Transverse colon (tissue), 4 donors: ENCODE results near the gene ALK. TPM values are rescaled to one million over a fixed set of nuclear protein-coding genes. Genes with fewer than 3 reads are reported as not detected.

Experiments used
- DNase-seq: peaks from one replicate; pipeline ENCODE4 v3.0.0-alpha.2; 2019
- H3K27ac ChIP-seq, 4 donors: fragments of 200-600 bp; sonication (generic); 2 replicates each; pipeline ENCODE4 v1.5.1; 2016 to 2018; ENCODE audit warnings: inconsistent platforms in 4 of 4
- H3K27me3 ChIP-seq: fragments of 200-600 bp; sonication (generic); 2 replicates; pipeline ENCODE4 v1.5.1; 2017; ENCODE audit warnings: inconsistent platforms
- H3K36me3 ChIP-seq, 4 donors: fragments of 200-600 bp; sonication (generic); 2 replicates each; pipeline ENCODE4 v1.5.1; 2017 to 2019; ENCODE audit warnings: inconsistent platforms in 4 of 4
- H3K4me1 ChIP-seq, 4 donors: fragments of 200-600 bp; sonication (generic); 2 replicates each; pipeline ENCODE4 v1.5.1; 2017 to 2020; ENCODE audit warnings: inconsistent platforms in 4 of 4
- H3K4me3 ChIP-seq, 4 donors: fragments of 200-600 bp; sonication (generic); 1 replicate in 1 of 4; 2 replicates in 3 of 4; pipeline versions ENCODE4 v1.5.1 to v1.6.1; 2017 to 2019; ENCODE audit warnings: inconsistent platforms in 4 of 4
- H3K9me3 ChIP-seq, 2 donors: fragments of 200-600 bp; sonication (generic); 2 replicates each; pipeline ENCODE4 v1.5.1; 2017 to 2019; ENCODE audit warnings: inconsistent platforms in 2 of 2
- CTCF ChIP-seq, 5 experiments: fragments of 200-600 bp in 3 of 5; fragments of 450-650 bp in 2 of 5; sonication (generic) in 3 of 5; IDR thresholded peaks; 1 replicate in 2 of 5; 2 replicates in 3 of 5; pipeline ENCODE4 v1.5.1; 2016 to 2017; ENCODE audit warnings: antibody characterized with exemption in 5 of 5, inconsistent platforms in 3 of 5, mild to moderate bottlenecking in 2 of 5, moderate library complexity in 1 of 5
- EP300 ChIP-seq: sonication (generic); formaldehyde crosslinking; IDR thresholded peaks from one replicate; pipeline ENCODE4 v1.6.1; 2017; ENCODE audit warnings: antibody characterized with exemption, low read depth
- POLR2A ChIP-seq: fragments of 450-650 bp; IDR thresholded peaks from one replicate; pipeline ENCODE4 v1.6.1; 2016; ENCODE audit warnings: antibody characterized with exemption, mild to moderate bottlenecking, moderate library complexity
- POLR2AphosphoS5 ChIP-seq, 3 donors: sonication (generic); formaldehyde crosslinking; IDR thresholded peaks; one replicate each; pipeline ENCODE4 v1.6.1; 2016; ENCODE audit warnings: antibody characterized with exemption in 3 of 3
- WGBS, 2 donors: methylation state at CpG; one replicate each; pipeline ENCODE4 v1.1.5; 2018; ENCODE audit warnings: low coverage in 1 of 2; 5-methylcytosine and 5-hydroxymethylcytosine counted together
- in situ Hi-C, 4 donors: fragments of 200-750 bp; cut with MboI; loops; one replicate each; pipeline versions ENCODE4 v1.15.0 to v1.15.1; 2017; ENCODE audit warnings: low sequenced_read_pairs in 3 of 4, low pct_ligation_motif_present in 1 of 4, low pct_unique_long_range_greater_than_20kb in 1 of 4
- intact Hi-C: fragments of 100-400 bp; cut with DNase I; formaldehyde crosslinking; loops from one replicate; pipeline ENCODE4 v1.15.1; 2023; ENCODE audit warnings: low total_unique reads
- total RNA-seq, 4 donors: library from RNA; depleted of rRNA; stranded (reverse); fragments of >200 nt; gene quantifications; one replicate each; pipeline ENCODE4 v1.1.0, GENCODE V29; 2016

ALK gene
- total RNA-seq, 4 donors from 2014 or later = 0.32 to 0.82 TPM; not detected in 2

- Histone ChIP-seq H3K27ac (no peak overlapping the region), H3K27me3 (no peaks in the 10 kb centered on the region), H3K4me1 (no peaks in the 10 kb centered on the region), H3K36me3 (no peaks in the 10 kb centered on the region), H3K9me3 (no peaks in the 10 kb centered on the region), H3K4me3 (no peak overlapping the region)
- WGBS, 2 donors = 66 to 80% methylated on average over 4 to 5 of the region's 5 CpGs
- intact Hi-C loops (no loop called here), in situ Hi-C loops (loop anchor here in 1 of 4 donors (25.0 kb wide), 1 partner anchor 526 kb away; no protein-coding TSS in a partner anchor)
- no peak for DNase-seq
- TF ChIP-seq EP300 = no peak
- TF ChIP-seq CTCF (IDR thresholded peaks at IDR 0.05) = no peak
- TF ChIP-seq POLR2AphosphoS5 (IDR thresholded peaks at IDR 0.05) = no peak
- no peak for TF ChIP-seq POLR2A
Measured at GRCh38 chr2:29311458-29311857, 609.9 kb downstream of the ALK start.

GRCh38 chr2:29310650-29311348 is 610.6 kb downstream of the ALK start:
- Histone ChIP-seq H3K4me1 (no peaks in the 10 kb centered on the region), H3K4me3 (no peak overlapping the region), H3K9me3 (no peaks in the 10 kb centered on the region), H3K27ac (no peak overlapping the region), H3K27me3 (no peaks in the 10 kb centered on the region), H3K36me3 (no peaks in the 10 kb centered on the region)
- DNase-seq = no peak
- TF ChIP-seq EP300 (no peak), POLR2AphosphoS5 (IDR thresholded peaks at IDR 0.05) (no peak), CTCF (IDR thresholded peaks at IDR 0.05) (no peak), POLR2A (no peak)
- in situ Hi-C loops (loop anchor here in 1 of 4 donors (25.0 kb wide), 1 partner anchor 527 kb away; no protein-coding TSS in a partner anchor), intact Hi-C loops (no loop called here)
- WGBS, 2 donors = 68% methylated on average over 10 of the region's 10 CpGs; no CpG with 5 or more reads in 1 of the 2 donors

GRCh38 chr2:29309090-29310029 is 612.0 kb downstream of the ALK start:
- Histone ChIP-seq H3K27me3 (no peaks in the 10 kb centered on the region), H3K4me3 (no peak overlapping the region), H3K27ac (no peak overlapping the region), H3K9me3 (no peaks in the 10 kb centered on the region), H3K4me1 (no peaks in the 10 kb centered on the region), H3K36me3 (no peaks in the 10 kb centered on the region)
- in situ Hi-C loops (loop anchor here in 1 of 4 donors (25.0 kb wide), 1 partner anchor 528 kb away; no protein-coding TSS in a partner anchor), intact Hi-C loops (no loop called here)
- no peak for TF ChIP-seq POLR2AphosphoS5 (IDR thresholded peaks at IDR 0.05)
- TF ChIP-seq CTCF (IDR thresholded peaks at IDR 0.05) = peak; percentile 54 to 74 (median 71)
- no peak for TF ChIP-seq POLR2A
- TF ChIP-seq EP300 = no peak
- peak; percentile 29 for DNase-seq
- 0 to 38% methylated on average over 1 to 9 of the region's 9 CpGs for WGBS, 2 donors

GRCh38 chr2:29308366-29308765 is 613.0 kb downstream of the ALK start:
- no peak overlapping the region for H3K4me3 ChIP-seq
- no peak overlapping the region for H3K27ac ChIP-seq
- 68 to 74% methylated on average over 5 to 9 of the region's 9 CpGs for WGBS, 2 donors
- intact Hi-C loops (no loop called here), in situ Hi-C loops (loop anchor here in 1 of 4 donors (25.0 kb wide), 1 partner anchor 529 kb away; no protein-coding TSS in a partner anchor)
- no peak for DNase-seq
- no peaks in the 10 kb centered on the region for H3K27me3 ChIP-seq
- H3K9me3 ChIP-seq = no peaks in the 10 kb centered on the region
- no peak for TF ChIP-seq POLR2A
- no peak for TF ChIP-seq EP300
- no peak for TF ChIP-seq POLR2AphosphoS5 (IDR thresholded peaks at IDR 0.05)
- no peak for TF ChIP-seq CTCF (IDR thresholded peaks at IDR 0.05)
- no peaks in the 10 kb centered on the region for H3K36me3 ChIP-seq
- H3K4me1 ChIP-seq = no peaks in the 10 kb centered on the region
